Activated naive CD8-positive, alpha-beta T cell treated with anti-CD3 and anti-CD28 coated beads for 36 hours (primary cell): Measurements from ENCODE around the gene CTNNA2. TPM values are rescaled to one million over a fixed set of nuclear protein-coding genes. Genes with fewer than 3 reads are reported as not detected.

Experiments used
- DNase-seq: peaks from one replicate; pipeline ENCODE4 v3.0.0; 2021
- H3K27ac Mint-ChIP-seq: one replicate; pipeline ENCODE4 v1.8.0; 2022; ENCODE audit warnings: mild to moderate bottlenecking, moderate library complexity, mixed read lengths
- H3K27me3 Mint-ChIP-seq: one replicate; pipeline ENCODE4 v1.8.0; 2022; ENCODE audit warnings: mild to moderate bottlenecking, mixed read lengths
- H3K36me3 Mint-ChIP-seq: one replicate; pipeline ENCODE4 v1.8.0; 2021; ENCODE audit warnings: mild to moderate bottlenecking, mixed read lengths
- H3K4me1 Mint-ChIP-seq: one replicate; pipeline ENCODE4 v1.8.0; 2021; ENCODE audit warnings: mixed read lengths
- H3K4me3 Mint-ChIP-seq: one replicate; pipeline ENCODE4 v1.8.0; 2022; ENCODE audit warnings: mild to moderate bottlenecking, moderate library complexity, mixed read lengths
- H3K9me3 Mint-ChIP-seq: one replicate; pipeline ENCODE4 v1.8.0; 2022; ENCODE audit warnings: mixed read lengths
- total RNA-seq, 2 experiments: library from RNA; stranded (reverse); gene quantifications; one replicate each; pipeline ENCODE4 v1.2.3, GENCODE V29; 2021

CTNNA2 gene
- total RNA-seq, 2 experiments from 2014 or later = not detected

DNA sequence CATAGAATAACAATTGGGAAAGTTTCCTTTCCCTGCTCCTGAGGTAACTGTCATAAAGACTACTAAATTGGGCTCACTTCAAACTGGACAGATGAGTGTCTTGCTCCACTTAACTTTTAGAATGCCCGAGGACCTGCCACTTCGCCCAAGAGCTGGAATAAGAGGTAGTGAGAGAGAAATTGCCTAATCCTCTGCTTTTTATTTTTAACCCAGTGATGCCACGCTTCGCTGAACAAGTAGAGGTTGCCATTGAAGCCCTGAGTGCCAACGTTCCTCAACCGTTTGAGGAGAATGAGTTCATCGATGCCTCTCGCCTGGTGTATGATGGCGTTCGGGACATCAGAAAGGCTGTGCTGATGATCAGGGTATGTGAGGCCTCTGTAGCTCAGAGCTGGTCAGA is 1061.1 kb downstream of the CTNNA2 start:
- Mint-ChIP-seq H3K27me3 (no peaks in the 10 kb centered on the region), H3K36me3 (no peaks in the 10 kb centered on the region), H3K27ac (no peak overlapping the region), H3K4me1 (no peaks in the 10 kb centered on the region), H3K9me3 (no peaks in the 10 kb centered on the region), H3K4me3 (no peak overlapping the region)
- no peak for DNase-seq

- no peak overlapping the region for H3K27ac Mint-ChIP-seq
- no peaks in the 10 kb centered on the region for H3K27me3 Mint-ChIP-seq
- H3K4me3 Mint-ChIP-seq = no peak overlapping the region
- no peaks in the 10 kb centered on the region for H3K4me1 Mint-ChIP-seq
- no peaks in the 10 kb centered on the region for H3K9me3 Mint-ChIP-seq
- no peak for DNase-seq
- H3K36me3 Mint-ChIP-seq = no peaks in the 10 kb centered on the region
Measured at GRCh38 chr2:80579756-80580155, 1066.9 kb downstream of the CTNNA2 start.

- Mint-ChIP-seq H3K36me3 (no peaks in the 10 kb centered on the region), H3K4me3 (no peak overlapping the region), H3K4me1 (no peaks in the 10 kb centered on the region), H3K27ac (no peak overlapping the region), H3K9me3 (peaks cover 12% of the 10 kb centered on the region), H3K27me3 (no peaks in the 10 kb centered on the region)
- no peak for DNase-seq
Measured at GRCh38 chr2:80591233-80591632, 1078.4 kb downstream of the CTNNA2 start.

DNA sequence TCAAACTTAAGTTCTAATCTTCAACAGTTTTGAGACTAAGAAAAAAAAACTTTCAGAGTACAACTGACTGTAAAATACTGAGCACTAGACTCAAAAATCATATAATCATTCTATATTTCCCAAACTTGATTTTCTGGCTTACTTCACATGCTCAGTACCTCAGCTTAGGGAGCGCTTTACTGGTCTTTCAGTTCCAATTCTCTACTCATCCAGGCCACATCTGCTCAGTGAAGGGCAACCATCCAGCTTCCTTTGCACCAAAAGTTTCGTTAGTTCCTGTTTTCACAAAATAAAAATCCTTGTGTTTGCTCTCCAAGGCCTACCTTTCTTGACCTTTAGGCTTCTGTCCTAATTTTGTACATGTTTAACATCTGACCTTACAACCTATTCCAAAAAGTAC is 1079.3 kb downstream of the CTNNA2 start:
- no peak for DNase-seq
- H3K4me1 Mint-ChIP-seq = no peaks in the 10 kb centered on the region
- no peaks in the 10 kb centered on the region for H3K36me3 Mint-ChIP-seq
- no peak overlapping the region for H3K4me3 Mint-ChIP-seq
- H3K27ac Mint-ChIP-seq = no peak overlapping the region
- H3K9me3 Mint-ChIP-seq = peaks cover 13% of the 10 kb centered on the region
- H3K27me3 Mint-ChIP-seq = no peaks in the 10 kb centered on the region

DNA sequence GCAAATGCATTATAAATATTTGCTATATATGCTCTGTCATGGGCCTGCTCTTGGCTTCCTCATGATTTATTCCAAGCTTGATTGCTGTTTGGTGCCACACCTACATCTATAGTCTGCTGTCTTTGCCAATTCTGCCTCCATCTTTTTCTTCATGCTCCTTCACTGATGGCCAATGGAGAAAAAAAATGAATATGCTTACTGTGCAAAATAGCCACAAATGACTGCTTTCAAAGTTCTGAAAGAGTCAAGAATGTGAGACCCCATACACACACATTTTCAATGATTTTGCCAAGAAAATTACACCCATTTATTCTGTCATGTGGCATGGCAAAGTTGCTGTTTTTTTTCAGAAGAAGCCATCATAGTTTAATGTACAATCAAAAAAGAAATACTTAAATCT is 1097.3 kb downstream of the CTNNA2 start:
- DNase-seq = no peak
- Mint-ChIP-seq H3K27ac (no peak overlapping the region), H3K4me1 (no peaks in the 10 kb centered on the region), H3K36me3 (no peaks in the 10 kb centered on the region), H3K4me3 (no peak overlapping the region), H3K9me3 (peaks cover 2% of the 10 kb centered on the region), H3K27me3 (no peaks in the 10 kb centered on the region)

GRCh38 chr2:80621656-80622055 is 1108.8 kb downstream of the CTNNA2 start:
- no peak for DNase-seq
- Mint-ChIP-seq H3K4me1 (no peaks in the 10 kb centered on the region), H3K36me3 (no peaks in the 10 kb centered on the region), H3K4me3 (no peak overlapping the region), H3K27ac (no peak overlapping the region), H3K27me3 (no peaks in the 10 kb centered on the region), H3K9me3 (peaks cover 9% of the 10 kb centered on the region)

DNA sequence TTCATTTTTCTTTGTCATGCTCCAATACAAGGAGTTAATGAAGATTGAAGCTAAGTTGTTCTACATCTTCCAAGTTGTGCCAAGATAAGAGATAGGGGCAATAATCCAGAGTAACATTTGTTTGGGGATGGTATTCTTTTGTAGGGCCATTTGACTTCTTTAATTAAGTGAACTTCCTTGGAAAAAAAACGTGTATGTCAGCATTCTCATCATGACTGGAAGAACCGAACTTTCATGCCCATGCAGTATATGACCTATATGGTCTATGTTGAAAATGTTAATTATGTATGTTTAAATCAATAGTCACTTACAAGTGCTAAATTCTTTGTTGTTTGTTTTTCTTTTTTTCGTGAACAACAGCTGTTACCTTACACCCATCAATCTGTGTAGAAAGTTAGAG is 1111.2 kb downstream of the CTNNA2 start:
- no peak overlapping the region for H3K4me3 Mint-ChIP-seq
- H3K9me3 Mint-ChIP-seq = peaks cover 12% of the 10 kb centered on the region
- no peaks in the 10 kb centered on the region for H3K36me3 Mint-ChIP-seq
- no peaks in the 10 kb centered on the region for H3K4me1 Mint-ChIP-seq
- no peaks in the 10 kb centered on the region for H3K27me3 Mint-ChIP-seq
- H3K27ac Mint-ChIP-seq = no peak overlapping the region
- DNase-seq = no peak

DNA sequence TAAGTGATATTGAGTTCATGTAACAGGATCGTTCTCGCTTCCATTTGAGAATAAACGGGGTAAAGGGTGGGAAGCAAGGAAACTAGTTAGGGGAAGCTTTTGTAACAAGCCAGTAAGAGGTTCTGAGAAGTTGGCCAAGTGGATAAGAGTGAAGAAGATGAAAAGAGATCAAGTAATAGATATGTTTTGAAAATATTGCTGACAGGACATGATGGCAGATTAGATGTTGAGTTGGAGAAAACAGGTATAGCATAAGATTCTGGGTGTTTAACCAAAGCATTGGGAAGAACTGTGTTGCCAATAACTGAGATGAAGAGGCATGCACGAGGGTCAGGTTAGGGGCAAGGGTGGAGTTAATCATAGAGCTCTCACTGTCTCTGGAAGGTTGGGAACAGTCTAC is 1121.7 kb downstream of the CTNNA2 start:
- no peak for DNase-seq
- no peaks in the 10 kb centered on the region for H3K36me3 Mint-ChIP-seq
- H3K9me3 Mint-ChIP-seq = peaks cover 7% of the 10 kb centered on the region
- no peaks in the 10 kb centered on the region for H3K27me3 Mint-ChIP-seq
- H3K4me1 Mint-ChIP-seq = no peaks in the 10 kb centered on the region
- H3K27ac Mint-ChIP-seq = no peak overlapping the region
- no peak overlapping the region for H3K4me3 Mint-ChIP-seq

DNA sequence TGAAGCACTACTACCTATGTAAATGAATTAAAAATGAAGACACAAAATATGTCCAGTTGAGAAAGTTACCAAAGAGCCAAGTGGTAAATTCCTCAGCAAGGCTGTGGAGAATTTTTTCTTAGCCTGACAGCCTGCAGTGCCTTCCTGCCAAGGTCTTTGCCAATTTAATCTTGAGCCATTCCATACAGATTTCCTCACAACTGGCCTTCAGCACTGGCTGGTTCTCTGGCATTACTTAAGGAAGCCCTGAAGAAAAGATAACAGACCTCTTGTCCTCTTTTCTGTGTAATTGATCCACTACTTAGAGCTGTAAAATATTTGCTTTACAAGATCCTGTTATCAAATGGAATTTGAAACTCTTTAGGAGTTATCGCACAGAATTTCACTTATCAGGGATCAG is 1125.9 kb downstream of the CTNNA2 start:
- no peaks in the 10 kb centered on the region for H3K27me3 Mint-ChIP-seq
- peaks cover 5% of the 10 kb centered on the region for H3K9me3 Mint-ChIP-seq
- H3K36me3 Mint-ChIP-seq = no peaks in the 10 kb centered on the region
- DNase-seq = no peak
- H3K4me1 Mint-ChIP-seq = no peaks in the 10 kb centered on the region
- H3K27ac Mint-ChIP-seq = no peak overlapping the region
- H3K4me3 Mint-ChIP-seq = no peak overlapping the region

DNA sequence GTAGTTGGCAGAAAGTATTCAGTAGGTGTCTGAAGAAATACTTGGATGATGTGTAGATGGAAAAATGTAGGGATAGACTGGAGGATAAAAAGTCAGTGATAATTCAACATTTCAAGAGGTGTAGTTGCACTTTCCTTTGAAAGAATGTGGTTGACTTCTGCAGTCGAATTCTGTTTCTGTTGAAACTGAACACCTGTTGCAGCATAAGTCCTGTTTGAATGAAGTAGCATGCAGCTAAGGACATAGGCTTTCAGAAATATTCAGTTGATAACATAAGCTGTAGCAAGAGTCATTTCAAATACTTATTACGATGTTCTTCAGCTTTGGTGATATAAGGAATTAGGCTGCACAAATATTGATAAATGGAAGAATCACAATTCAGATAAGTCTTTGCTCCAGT is 1129.6 kb downstream of the CTNNA2 start:
- DNase-seq = no peak
- Mint-ChIP-seq H3K9me3 (no peaks in the 10 kb centered on the region), H3K4me1 (no peaks in the 10 kb centered on the region), H3K36me3 (no peaks in the 10 kb centered on the region), H3K27me3 (no peaks in the 10 kb centered on the region), H3K27ac (no peak overlapping the region), H3K4me3 (no peak overlapping the region)

DNA sequence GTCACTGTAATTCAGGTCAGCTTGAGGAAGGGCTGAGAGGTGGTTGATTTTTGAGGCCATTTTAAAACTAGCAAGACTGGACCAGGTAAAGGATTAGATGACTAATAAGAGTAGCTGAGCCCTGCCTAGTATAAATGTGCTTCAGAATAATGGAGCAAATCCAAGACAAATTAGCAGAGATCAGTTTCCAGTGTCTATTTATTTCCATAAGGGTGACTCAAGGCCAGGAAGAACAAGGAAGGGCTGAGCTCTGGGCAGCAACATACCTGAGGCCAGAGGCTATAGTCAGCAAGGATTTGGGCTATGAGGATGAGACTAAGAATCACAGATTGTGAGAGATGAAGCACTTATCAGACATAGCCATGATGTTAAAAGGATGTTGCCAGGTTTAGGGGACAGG is 1130.7 kb downstream of the CTNNA2 start:
- Mint-ChIP-seq H3K27ac (no peak overlapping the region), H3K4me3 (no peak overlapping the region), H3K27me3 (no peaks in the 10 kb centered on the region), H3K4me1 (no peaks in the 10 kb centered on the region), H3K36me3 (no peaks in the 10 kb centered on the region), H3K9me3 (no peaks in the 10 kb centered on the region)
- DNase-seq = no peak

DNA sequence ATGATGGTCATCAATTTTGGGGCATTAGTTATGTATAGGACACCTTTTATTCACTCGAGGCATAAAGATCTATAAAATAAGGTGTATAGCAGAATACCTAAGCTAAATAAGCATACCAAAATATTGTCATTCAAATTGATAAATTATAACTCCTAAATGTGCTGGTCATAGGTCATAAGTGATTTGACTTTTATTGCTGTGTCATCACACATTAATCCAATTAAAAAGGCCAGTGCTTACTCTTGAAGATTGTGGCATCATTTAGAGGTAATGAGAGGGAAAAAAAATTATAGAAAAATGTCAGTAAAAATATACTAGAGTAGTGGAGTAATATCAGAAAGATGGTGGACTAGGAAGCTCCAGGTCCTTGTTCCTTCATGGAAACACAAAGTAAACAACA is 1138.6 kb downstream of the CTNNA2 start:
- Mint-ChIP-seq H3K27me3 (no peaks in the 10 kb centered on the region), H3K27ac (no peak overlapping the region), H3K4me3 (no peak overlapping the region), H3K36me3 (no peaks in the 10 kb centered on the region), H3K9me3 (peaks cover 11% of the 10 kb centered on the region), H3K4me1 (no peaks in the 10 kb centered on the region)
- no peak for DNase-seq

GRCh38 chr2:80655265-80655664 is 1142.4 kb downstream of the CTNNA2 start:
- peaks cover 18% of the 10 kb centered on the region for H3K9me3 Mint-ChIP-seq
- H3K4me3 Mint-ChIP-seq = no peak overlapping the region

GRCh38 chr2:80670763-80671162 is 1157.9 kb downstream of the CTNNA2 start:
- H3K4me1 Mint-ChIP-seq = no peaks in the 10 kb centered on the region
- H3K27me3 Mint-ChIP-seq = no peaks in the 10 kb centered on the region
- H3K36me3 Mint-ChIP-seq = no peaks in the 10 kb centered on the region
- H3K27ac Mint-ChIP-seq = no peak overlapping the region
- H3K9me3 Mint-ChIP-seq = no peaks in the 10 kb centered on the region
- H3K4me3 Mint-ChIP-seq = no peak overlapping the region
- DNase-seq = no peak

More at GRCh38 chr2:80655265-80655664, 1142.4 kb downstream of the CTNNA2 start:
- Mint-ChIP-seq H3K27me3 (no peaks in the 10 kb centered on the region), H3K36me3 (no peaks in the 10 kb centered on the region), H3K27ac (no peak overlapping the region), H3K4me1 (no peaks in the 10 kb centered on the region)
- DNase-seq = no peak

GRCh38 chr2:80687524-80687923 is 1174.7 kb downstream of the CTNNA2 start:
- H3K4me1 Mint-ChIP-seq = no peaks in the 10 kb centered on the region
- no peaks in the 10 kb centered on the region for H3K36me3 Mint-ChIP-seq
- peaks cover 2% of the 10 kb centered on the region for H3K9me3 Mint-ChIP-seq
- no peak overlapping the region for H3K27ac Mint-ChIP-seq
- no peak overlapping the region for H3K4me3 Mint-ChIP-seq
- H3K27me3 Mint-ChIP-seq = no peaks in the 10 kb centered on the region
- no peak for DNase-seq

- Mint-ChIP-seq H3K27ac (no peak overlapping the region), H3K9me3 (peaks cover 2% of the 10 kb centered on the region), H3K27me3 (no peaks in the 10 kb centered on the region), H3K4me3 (no peak overlapping the region), H3K36me3 (no peaks in the 10 kb centered on the region), H3K4me1 (no peaks in the 10 kb centered on the region)
- DNase-seq = no peak
Measured at GRCh38 chr2:80689106-80689505, 1176.3 kb downstream of the CTNNA2 start.
